Liver (tissue), 9 donors: Measurements from ENCODE around the gene BAZ2A. TPM values are rescaled to one million over a fixed set of nuclear protein-coding genes. Genes with fewer than 3 reads are reported as not detected.

Source experiments
- DNase-seq: peaks from one replicate; pipeline ENCODE4 v3.0.0-alpha.2; 2017; ENCODE audit warnings: low spot score
- H3K27ac ChIP-seq, 2 donors: one replicate each; pipeline ENCODE4 v1.7.0; 2013; ENCODE audit warnings: inconsistent platforms in 2 of 2, low read length in 2 of 2, control low read depth in 1 of 2, low read depth in 1 of 2, mild to moderate bottlenecking in 1 of 2
- H3K27me3 ChIP-seq, 4 donors: one replicate each; pipeline versions ENCODE4 v1.6.1 to v1.7.0; 2013; ENCODE audit warnings: low read length in 3 of 4, inconsistent platforms in 1 of 4, mild to moderate bottlenecking in 1 of 4, moderate library complexity in 1 of 4; ENCODE audit not compliant: control insufficient read depth in 4 of 4, insufficient read depth in 4 of 4
- H3K36me3 ChIP-seq, 4 donors: one replicate each; pipeline versions ENCODE4 v1.6.1 to v1.7.0; 2013; ENCODE audit warnings: low read length in 3 of 4, mild to moderate bottlenecking in 3 of 4, low read depth in 1 of 4, moderate library complexity in 1 of 4; ENCODE audit not compliant: control insufficient read depth in 4 of 4, insufficient read depth in 3 of 4
- H3K4me1 ChIP-seq, 4 donors: one replicate each; pipeline versions ENCODE4 v1.6.1 to v1.7.0; 2013; ENCODE audit warnings: low read length in 3 of 4, mild to moderate bottlenecking in 3 of 4, moderate library complexity in 1 of 4; ENCODE audit not compliant: control insufficient read depth in 4 of 4, insufficient read depth in 4 of 4
- H3K4me3 ChIP-seq, 3 donors: one replicate each; pipeline versions ENCODE4 v1.6.1 to v1.7.0; 2013; ENCODE audit warnings: low read length in 3 of 3, control low read depth in 1 of 3, low read depth in 1 of 3, mild to moderate bottlenecking in 1 of 3
- H3K9ac ChIP-seq, 2 donors: one replicate each; pipeline ENCODE4 v1.7.0; 2013; ENCODE audit warnings: low read length in 2 of 2, mild to moderate bottlenecking in 2 of 2, moderate library complexity in 2 of 2, control low read depth in 1 of 2, low read depth in 1 of 2
- H3K9me3 ChIP-seq, 4 donors: one replicate each; pipeline versions ENCODE4 v1.6.1 to v1.7.0; 2013; ENCODE audit warnings: low read length in 3 of 4; ENCODE audit not compliant: control insufficient read depth in 4 of 4
- EGR1 ChIP-seq, 2 donors: IDR thresholded peaks; 2 replicates each; pipeline ENCODE4 v1.6.1; 2016 to 2018; ENCODE audit warnings: antibody characterized with exemption in 2 of 2, low read depth in 2 of 2
- FOXA1 ChIP-seq: IDR thresholded peaks from 2 replicates; pipeline ENCODE4 v1.6.1; 2016; ENCODE audit warnings: antibody characterized with exemption
- FOXA2 ChIP-seq: IDR thresholded peaks from 2 replicates; pipeline ENCODE4 v1.6.1; 2016; ENCODE audit warnings: antibody characterized with exemption
- GABPA ChIP-seq, 2 donors: IDR thresholded peaks in 1 of 2; conservative IDR thresholded peaks in 1 of 2; 2 replicates each; pipeline ENCODE4 v1.6.1; 2016; ENCODE audit warnings: antibody characterized with exemption in 2 of 2, mild to moderate bottlenecking in 1 of 2, moderate library complexity in 1 of 2
- HNF4A ChIP-seq, 2 donors: conservative IDR thresholded peaks; 2 replicates each; pipeline ENCODE4 v1.6.1; 2016; ENCODE audit warnings: antibody characterized with exemption in 2 of 2, mild to moderate bottlenecking in 2 of 2
- HNF4G ChIP-seq: IDR thresholded peaks from 2 replicates; pipeline ENCODE4 v1.6.1; 2016; ENCODE audit warnings: antibody characterized with exemption
- JUND ChIP-seq, 2 donors: IDR thresholded peaks; 2 replicates each; pipeline ENCODE4 v1.6.1; 2016; ENCODE audit warnings: antibody characterized with exemption in 2 of 2
- NR2F2 ChIP-seq: IDR thresholded peaks from 2 replicates; pipeline ENCODE4 v1.6.1; 2016; ENCODE audit warnings: antibody characterized with exemption
- RXRA ChIP-seq, 2 donors: IDR thresholded peaks; 2 replicates each; pipeline ENCODE4 v1.6.1; 2017 to 2018; ENCODE audit warnings: antibody characterized with exemption in 2 of 2, mild to moderate bottlenecking in 1 of 2
- SP1 ChIP-seq: IDR thresholded peaks from 2 replicates; pipeline ENCODE4 v1.6.1; 2018; ENCODE audit warnings: antibody characterized with exemption, mild to moderate bottlenecking
- TAF1 ChIP-seq: conservative IDR thresholded peaks from 2 replicates; pipeline ENCODE4 v1.6.1; 2016; ENCODE audit warnings: antibody characterized with exemption, mild to moderate bottlenecking
- YY1 ChIP-seq: IDR thresholded peaks from 2 replicates; pipeline ENCODE4 v1.6.1; 2016; ENCODE audit warnings: antibody characterized with exemption, mild to moderate bottlenecking
- WGBS: extraction: QIAGEN DNeasy Blood & Tissue Kit; methylation state at CpG from one replicate; pipeline ENCODE4 v1.1.7; 2013; 5-methylcytosine and 5-hydroxymethylcytosine counted together
- polyA plus RNA-seq, 2 donors: library from polyadenylated mRNA; stranded (reverse) in 1 of 2; unstranded in 1 of 2; fragments of 200-250 nt in 1 of 2; fragments of >200 nt in 1 of 2; fragmentation: Nextera tagmentation in 1 of 2; extraction: Ambion mirVana in 1 of 2; gene quantifications; one replicate each; pipeline versions ENCODE4 v1.2.1 to v1.2.3, GENCODE V29; 2013 to 2015
- total RNA-seq, 2 donors: library from RNA; depleted of rRNA; stranded (reverse); fragments of >200 nt; gene quantifications; one replicate each; pipeline ENCODE4 v1.2.3, GENCODE V29; 2014
- TF ChIP-seq, protein P1 (sequence below): IDR thresholded peaks from 2 replicates; pipeline ENCODE4 v1.6.1; 2016; ENCODE audit warnings: antibody characterized with exemption
- TF ChIP-seq, protein P2 (sequence below): IDR thresholded peaks from 2 replicates; pipeline ENCODE4 v1.6.1; 2016; ENCODE audit warnings: antibody characterized with exemption
- TF ChIP-seq, protein P3 (sequence below): IDR thresholded peaks from 2 replicates; pipeline ENCODE4 v1.6.1; 2016; ENCODE audit warnings: antibody characterized with exemption
- TF ChIP-seq, protein P4 (sequence below): fragments of 150-350 bp; IDR thresholded peaks from 2 replicates; pipeline ENCODE4 v1.5.1; 2017; ENCODE audit warnings: improper control_type of control experiment, low read depth, low read length; ENCODE audit not compliant: missing input control
- donor health status: healthy.
- donor health status: healthy.
- donor health status: healthy.
- donor health status: healthy.
- donor health status: healthy.

BAZ2A gene
- total and polyA plus RNA-seq, 4 donors: 12.8 to 31.9 (median 22.0) TPM

DNA sequence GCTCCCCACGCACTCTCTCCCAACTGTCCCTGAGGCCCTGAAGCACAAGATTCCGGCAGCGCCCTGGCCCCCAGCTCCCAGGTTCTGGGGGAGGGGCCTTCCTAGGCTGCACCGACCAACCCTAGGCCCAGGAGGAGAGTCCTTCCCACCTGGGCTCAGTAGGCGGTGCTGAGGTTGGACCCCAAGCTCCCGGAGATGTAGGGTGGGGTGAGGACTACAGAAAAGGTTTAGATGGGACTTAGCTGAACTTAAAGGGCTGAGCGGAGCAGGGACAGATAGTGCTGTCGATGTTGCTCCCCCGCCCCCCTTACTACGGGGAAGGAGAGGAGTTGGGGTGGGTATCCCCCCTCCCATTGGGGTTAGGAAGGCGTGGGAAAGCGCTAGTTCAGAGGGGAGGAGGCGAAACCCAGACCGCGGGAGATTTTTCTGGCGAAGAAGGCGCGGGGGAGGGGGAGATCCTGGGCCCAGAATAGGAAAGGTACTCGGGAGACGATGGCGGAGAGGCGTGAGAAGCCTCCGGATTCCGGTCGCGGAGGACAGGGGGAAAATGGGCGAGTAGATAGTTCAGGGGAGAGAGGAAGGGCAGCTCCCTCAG, 4.2 kb upstream of the BAZ2A start:
- 2% methylated on average over 27 of the region's 27 CpGs for WGBS
- Histone ChIP-seq H3K9ac (peak overlapping the region; percentile 52 to 63), H3K9me3 (no peaks in the 10 kb centered on the region), H3K4me1 (peaks cover 14 to 72% (median 61%) of the 10 kb centered on the region in 4 donors), H3K27me3 (no peaks in the 10 kb centered on the region), H3K36me3 (peaks cover 7 to 16% (median 12%) of the 10 kb centered on the region in 4 donors), H3K27ac (peak overlapping the region; percentile 86 to 92), H3K4me3 (peak overlapping the region; percentile 76 to 81 (median 80))
- peak; percentile 66 for DNase-seq
- TF ChIP-seq, protein P1, sequence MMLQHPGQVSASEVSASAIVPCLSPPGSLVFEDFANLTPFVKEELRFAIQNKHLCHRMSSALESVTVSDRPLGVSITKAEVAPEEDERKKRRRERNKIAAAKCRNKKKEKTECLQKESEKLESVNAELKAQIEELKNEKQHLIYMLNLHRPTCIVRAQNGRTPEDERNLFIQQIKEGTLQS: no peak
- TF ChIP-seq EGR1 (IDR thresholded peaks at IDR 0.05; ENCODE audit: low read depth in 2 of 2) (no peak), NR2F2 (no peak), GABPA (IDR thresholded peaks at IDR 0.05 in 1 of 2, conservative IDR thresholded peaks at IDR 0.05 in 1 of 2) (no peak), FOXA2 (no peak), TAF1 (no peak)
- TF ChIP-seq, protein P2, sequence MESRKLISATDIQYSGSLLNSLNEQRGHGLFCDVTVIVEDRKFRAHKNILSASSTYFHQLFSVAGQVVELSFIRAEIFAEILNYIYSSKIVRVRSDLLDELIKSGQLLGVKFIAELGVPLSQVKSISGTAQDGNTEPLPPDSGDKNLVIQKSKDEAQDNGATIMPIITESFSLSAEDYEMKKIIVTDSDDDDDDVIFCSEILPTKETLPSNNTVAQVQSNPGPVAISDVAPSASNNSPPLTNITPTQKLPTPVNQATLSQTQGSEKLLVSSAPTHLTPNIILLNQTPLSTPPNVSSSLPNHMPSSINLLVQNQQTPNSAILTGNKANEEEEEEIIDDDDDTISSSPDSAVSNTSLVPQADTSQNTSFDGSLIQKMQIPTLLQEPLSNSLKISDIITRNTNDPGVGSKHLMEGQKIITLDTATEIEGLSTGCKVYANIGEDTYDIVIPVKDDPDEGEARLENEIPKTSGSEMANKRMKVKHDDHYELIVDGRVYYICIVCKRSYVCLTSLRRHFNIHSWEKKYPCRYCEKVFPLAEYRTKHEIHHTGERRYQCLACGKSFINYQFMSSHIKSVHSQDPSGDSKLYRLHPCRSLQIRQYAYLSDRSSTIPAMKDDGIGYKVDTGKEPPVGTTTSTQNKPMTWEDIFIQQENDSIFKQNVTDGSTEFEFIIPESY: no peak
- TF ChIP-seq, protein P3, sequence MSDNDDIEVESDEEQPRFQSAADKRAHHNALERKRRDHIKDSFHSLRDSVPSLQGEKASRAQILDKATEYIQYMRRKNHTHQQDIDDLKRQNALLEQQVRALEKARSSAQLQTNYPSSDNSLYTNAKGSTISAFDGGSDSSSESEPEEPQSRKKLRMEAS: no peak

DNA sequence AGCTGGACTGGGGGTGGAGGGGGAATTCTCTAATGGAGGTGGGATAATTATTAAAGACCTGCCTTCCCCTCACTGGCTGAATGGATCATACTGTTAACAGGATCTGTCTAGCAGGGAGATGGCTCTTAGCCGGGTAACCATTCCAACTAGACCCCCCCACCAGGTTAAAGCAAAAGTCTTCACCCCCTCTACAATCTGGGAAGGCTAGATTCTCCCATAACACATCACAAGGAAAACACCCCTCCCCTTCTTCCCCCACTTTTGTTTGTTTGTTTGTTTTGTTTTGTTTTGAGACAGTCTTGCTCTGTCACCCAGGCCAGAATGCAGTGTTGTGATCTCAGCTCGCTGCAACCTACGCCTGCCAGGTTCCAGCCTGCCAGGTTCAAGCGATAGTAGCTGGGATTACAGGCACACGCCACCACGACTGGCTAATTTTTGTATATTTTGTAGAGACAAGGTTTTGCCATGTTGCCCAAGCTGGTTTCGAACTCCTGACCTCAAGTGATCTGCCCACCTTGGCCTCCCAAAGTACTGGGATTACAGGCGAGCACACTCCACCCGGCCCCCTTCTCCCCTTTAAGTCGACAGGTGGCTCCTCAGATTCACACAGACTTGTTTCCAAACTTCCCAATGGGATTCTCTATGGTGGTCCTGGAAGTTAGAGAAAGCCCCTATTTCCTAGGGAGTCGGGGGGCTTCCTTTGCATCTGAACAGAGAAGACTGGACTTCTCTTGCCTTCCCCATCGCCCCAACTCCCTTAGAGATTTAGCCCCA, 3.5 kb upstream of the BAZ2A start:
- H3K27me3 ChIP-seq: no peaks in the 10 kb centered on the region
- H3K27ac ChIP-seq: peak overlapping the region; percentile 86 to 92
- TF ChIP-seq FOXA2 (no peak), HNF4G (no peak), JUND (IDR thresholded peaks at IDR 0.05) (no peak), HNF4A (conservative IDR thresholded peaks at IDR 0.05) (no peak), FOXA1 (no peak)
- TF ChIP-seq, protein P3: no peak
- H3K9ac ChIP-seq: peak overlapping the region in 1 of 2 donors; percentile 63
- H3K36me3 ChIP-seq: peaks cover 4 to 11% (median 6%) of the 10 kb centered on the region in 4 donors
- peaks cover 14 to 70% (median 62%) of the 10 kb centered on the region in 4 donors for H3K4me1 ChIP-seq
- H3K9me3 ChIP-seq: no peaks in the 10 kb centered on the region
- no peak for DNase-seq
- 34% methylated on average over 12 of the region's 12 CpGs for WGBS
- peak overlapping the region in 2 of 3 donors; percentile 80 to 81 for H3K4me3 ChIP-seq

DNA sequence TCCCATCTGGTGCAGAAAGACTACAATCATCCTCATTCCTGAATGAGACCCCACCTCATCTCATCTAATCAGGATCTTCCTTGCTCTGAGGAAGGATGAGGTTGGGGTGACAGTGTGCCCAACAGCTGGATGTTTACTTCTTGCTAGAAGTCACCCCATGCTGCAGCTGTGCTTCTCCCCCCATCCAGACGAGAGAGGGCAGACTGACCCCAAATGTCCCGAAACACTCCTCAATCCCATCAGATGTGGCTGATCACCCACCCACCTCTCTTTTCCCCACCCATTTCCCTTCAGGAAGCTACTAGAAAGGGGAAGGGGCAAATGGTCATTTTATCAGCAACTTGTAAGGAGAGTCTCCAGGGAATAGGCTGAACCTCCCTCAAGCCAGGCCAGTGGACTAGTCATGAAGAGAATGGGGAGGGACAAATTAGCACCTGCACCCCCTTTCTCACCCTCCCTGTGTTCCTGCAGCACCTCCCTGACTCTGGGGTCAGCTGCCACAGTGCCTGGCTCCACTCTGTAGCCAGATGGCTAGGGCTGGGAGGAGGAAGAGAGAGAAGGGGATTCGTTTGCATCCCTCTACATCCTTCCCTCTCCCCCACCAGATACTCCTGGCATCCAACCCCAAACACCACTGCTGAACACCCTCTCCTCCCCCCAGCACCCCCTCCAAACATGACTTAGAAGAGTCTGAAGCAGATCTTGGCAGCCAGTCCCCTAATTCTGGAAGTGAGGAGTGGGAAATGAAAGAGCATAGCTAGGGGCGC, 2.8 kb upstream of the BAZ2A start:
- DNase-seq: no peak
- Histone ChIP-seq H3K9me3 (no peaks in the 10 kb centered on the region), H3K4me1 (peaks cover 14 to 77% (median 65%) of the 10 kb centered on the region in 4 donors)
- TF ChIP-seq HNF4A (conservative IDR thresholded peaks at IDR 0.05) (no peak), FOXA2 (no peak), GABPA (IDR thresholded peaks at IDR 0.05 in 1 of 2, conservative IDR thresholded peaks at IDR 0.05 in 1 of 2) (no peak), RXRA (IDR thresholded peaks at IDR 0.05) (no peak), YY1 (no peak), JUND (IDR thresholded peaks at IDR 0.05) (no peak), TAF1 (no peak), FOXA1 (no peak), SP1 (no peak), NR2F2 (no peak), EGR1 (IDR thresholded peaks at IDR 0.05; ENCODE audit: low read depth in 2 of 2) (no peak)
- TF ChIP-seq, protein P4, sequence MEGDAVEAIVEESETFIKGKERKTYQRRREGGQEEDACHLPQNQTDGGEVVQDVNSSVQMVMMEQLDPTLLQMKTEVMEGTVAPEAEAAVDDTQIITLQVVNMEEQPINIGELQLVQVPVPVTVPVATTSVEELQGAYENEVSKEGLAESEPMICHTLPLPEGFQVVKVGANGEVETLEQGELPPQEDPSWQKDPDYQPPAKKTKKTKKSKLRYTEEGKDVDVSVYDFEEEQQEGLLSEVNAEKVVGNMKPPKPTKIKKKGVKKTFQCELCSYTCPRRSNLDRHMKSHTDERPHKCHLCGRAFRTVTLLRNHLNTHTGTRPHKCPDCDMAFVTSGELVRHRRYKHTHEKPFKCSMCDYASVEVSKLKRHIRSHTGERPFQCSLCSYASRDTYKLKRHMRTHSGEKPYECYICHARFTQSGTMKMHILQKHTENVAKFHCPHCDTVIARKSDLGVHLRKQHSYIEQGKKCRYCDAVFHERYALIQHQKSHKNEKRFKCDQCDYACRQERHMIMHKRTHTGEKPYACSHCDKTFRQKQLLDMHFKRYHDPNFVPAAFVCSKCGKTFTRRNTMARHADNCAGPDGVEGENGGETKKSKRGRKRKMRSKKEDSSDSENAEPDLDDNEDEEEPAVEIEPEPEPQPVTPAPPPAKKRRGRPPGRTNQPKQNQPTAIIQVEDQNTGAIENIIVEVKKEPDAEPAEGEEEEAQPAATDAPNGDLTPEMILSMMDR: no peak
- TF ChIP-seq, protein P1: no peak
- TF ChIP-seq, protein P2: no peak

More for the DNA sequence above, 2.8 kb upstream of the BAZ2A start:
- peaks cover 0 to 5% (median 2%) of the 10 kb centered on the region in 4 donors for H3K36me3 ChIP-seq
- H3K27ac ChIP-seq: peak overlapping the region; percentile 57 to 62
- no peaks in the 10 kb centered on the region for H3K27me3 ChIP-seq
- H3K4me3 ChIP-seq: peak overlapping the region in 1 of 3 donors; percentile 9
- WGBS: 67% methylated on average over 4 of the region's 4 CpGs
- no peak overlapping the region for H3K9ac ChIP-seq
